Adrenal gland (tissue), 12 donors: ENCODE data around the gene TMEM213. TPM values are rescaled to one million over a fixed set of nuclear protein-coding genes. Genes with fewer than 3 reads are reported as not detected.

Source experiments
- DNase-seq, 7 donors: peaks; one replicate each; pipeline ENCODE4 v3.0.0-alpha.2; 2019 to 2020
- H3K27ac ChIP-seq, 5 donors: fragments of 200-600 bp; sonication (generic) in 4 of 5; 1 replicate in 3 of 5; 2 replicates in 2 of 5; pipeline versions ENCODE4 v1.5.1 to v1.8.0; 2016 to 2020; ENCODE audit warnings: mild to moderate bottlenecking in 1 of 5
- H3K27me3 ChIP-seq: fragments of 200-600 bp; 2 replicates; pipeline ENCODE4 v1.8.0; 2021
- H3K36me3 ChIP-seq, 2 donors: fragments of 200-600 bp; replicated peaks in 1 of 2; 1 replicate in 1 of 2; 2 replicates in 1 of 2; pipeline versions ENCODE4 v1.5.1 to v1.8.0; 2018 to 2022
- H3K4me1 ChIP-seq, 2 donors: fragments of 200-600 bp; replicated peaks in 1 of 2; 1 replicate in 1 of 2; 2 replicates in 1 of 2; pipeline versions ENCODE4 v1.5.1 to v1.8.0; 2018 to 2021
- H3K4me3 ChIP-seq, 4 donors: fragments of 200-600 bp; sonication (generic) in 3 of 4; one replicate each; pipeline ENCODE4 v1.5.1; 2016 to 2018
- H3K9me3 ChIP-seq, 3 donors: fragments of 200-600 bp; sonication (generic) in 1 of 3; replicated peaks in 1 of 3; 1 replicate in 2 of 3; 2 replicates in 1 of 3; pipeline versions ENCODE4 v1.5.1 to v1.8.0; 2016 to 2021
- CTCF ChIP-seq, 6 experiments: fragments of 450-650 bp in 4 of 6; fragments of 200-600 bp in 2 of 6; sonication (generic) in 1 of 6; IDR thresholded peaks; 1 replicate in 5 of 6; 2 replicates in 1 of 6; pipeline versions ENCODE4 v1.5.1 to v1.8.0; 2016 to 2021; ENCODE audit warnings: antibody characterized with exemption in 6 of 6, mild to moderate bottlenecking in 2 of 6, moderate library complexity in 1 of 6
- POLR2A ChIP-seq, 2 donors: fragments of 450-650 bp; IDR thresholded peaks; one replicate each; pipeline ENCODE4 v1.6.1; 2017; ENCODE audit warnings: antibody characterized with exemption in 2 of 2, mild to moderate bottlenecking in 2 of 2, moderate library complexity in 1 of 2
- WGBS, 4 donors: extraction: QIAGEN DNeasy Blood & Tissue Kit in 2 of 4; methylation state at CpG; one replicate each; pipeline versions ENCODE4 v1.1.5 to v1.1.7; 2013 to 2017; 5-methylcytosine and 5-hydroxymethylcytosine counted together
- intact Hi-C, 2 donors: fragments of 100-400 bp; cut with DNase I; formaldehyde crosslinking; loops; one replicate each; pipeline versions ENCODE4 v1.14.1 to v1.15.0; 2022 to 2023
- polyA plus RNA-seq, 3 donors: library from polyadenylated mRNA; stranded (reverse); fragments of 200-250 nt in 2 of 3; fragments of 350-450 nt in 1 of 3; fragmentation: Illumina TruSeq in 1 of 3; extraction: RNeasy Lipid Tissue Mini Kit (QIAGEN cat#74804) in 1 of 3; gene quantifications; one replicate each; pipeline ENCODE4 v1.2.3, GENCODE V29; 2013 to 2014
- total RNA-seq, 9 donors: library from RNA; depleted of rRNA in 4 of 9; stranded (reverse); fragments of >200 nt in 4 of 9; fragments of 120-200 nt in 1 of 9; fragmentation: NEBNext Ultra II Directional in 1 of 9; extraction: Animal tissue kit (Norgen Biotek cat#: 25700) in 1 of 9; gene quantifications; one replicate each; pipeline versions ENCODE4 v1.1.0 to v1.2.4, GENCODE V29; 2013 to 2023
- donor health status: healthy with polysubstance abuse.
- donor health status: Bipolar disorder and iron deficiency.
- donor health status: DM: yes; HTN: yes; CAD: no.
- donor health status: DM: no; HTN: no; CAD: no.
- donor health status: DM: no; HTN: no; CAD: no.
- donor health status: DM: yes; HTN: yes; CAD: no.

The TMEM213 gene
- total and polyA plus RNA-seq, 12 donors, result not detected

- Histone ChIP-seq H3K27me3 (no peaks in the 10 kb centered on the region), H3K4me1 (no peaks in the 10 kb centered on the region), H3K36me3 (no peaks in the 10 kb centered on the region), H3K9me3 (no peaks in the 10 kb centered on the region), H3K4me3 (no peak overlapping the region), H3K27ac (no peak overlapping the region)
- intact Hi-C loops, result no loop called here
- TF ChIP-seq CTCF (IDR thresholded peaks at IDR 0.05) (no peak), POLR2A (IDR thresholded peaks at IDR 0.05) (no peak)
- no peak for DNase-seq
- WGBS, 4 donors, result 92 to 96% (median 94%) methylated on average over 5 of the region's 5 CpGs
Measured at GRCh38 chr7:138854115-138854645, 56.4 kb downstream of the TMEM213 start.

- no peaks in the 10 kb centered on the region for H3K36me3 ChIP-seq
- H3K4me1 ChIP-seq, result no peaks in the 10 kb centered on the region
- H3K27ac ChIP-seq, result no peak overlapping the region
- no peak for TF ChIP-seq POLR2A (IDR thresholded peaks at IDR 0.05)
- no peak for TF ChIP-seq CTCF (IDR thresholded peaks at IDR 0.05)
- no peaks in the 10 kb centered on the region for H3K9me3 ChIP-seq
- no peaks in the 10 kb centered on the region for H3K27me3 ChIP-seq
- intact Hi-C loops, result no loop called here
- no peak overlapping the region for H3K4me3 ChIP-seq
- no peak for DNase-seq
Measured at GRCh38 chr7:138857728-138858127, 59.9 kb downstream of the TMEM213 start.

- intact Hi-C loops, result no loop called here
- DNase-seq, result peak in 1 of 7 donors; percentile 28
- WGBS, 4 donors, result 92 to 98% (median 95%) methylated on average over 16 of the region's 16 CpGs
Measured at GRCh38 chr7:138861051-138861450, 63.3 kb downstream of the TMEM213 start.

GRCh38 chr7:138863931-138864330 lies 66.1 kb downstream of the TMEM213 start:
- WGBS, 4 donors, result 90 to 98% (median 97%) methylated on average over 9 of the region's 9 CpGs

More at GRCh38 chr7:138861051-138861450, 63.3 kb downstream of the TMEM213 start:
- TF ChIP-seq CTCF (IDR thresholded peaks at IDR 0.05), result no peak
- TF ChIP-seq POLR2A (IDR thresholded peaks at IDR 0.05), result no peak
- Histone ChIP-seq H3K4me1 (no peaks in the 10 kb centered on the region), H3K27ac (no peak overlapping the region), H3K9me3 (no peaks in the 10 kb centered on the region), H3K4me3 (no peak overlapping the region), H3K27me3 (no peaks in the 10 kb centered on the region), H3K36me3 (no peaks in the 10 kb centered on the region)

More at GRCh38 chr7:138863931-138864330, 66.1 kb downstream of the TMEM213 start:
- DNase-seq, result peak in 1 of 7 donors; percentile 15
- H3K27ac ChIP-seq, result no peak overlapping the region
- H3K36me3 ChIP-seq, result no peaks in the 10 kb centered on the region
- intact Hi-C loops, result no loop called here
- no peak overlapping the region for H3K4me3 ChIP-seq
- H3K27me3 ChIP-seq, result no peaks in the 10 kb centered on the region
- no peaks in the 10 kb centered on the region for H3K9me3 ChIP-seq
- no peaks in the 10 kb centered on the region for H3K4me1 ChIP-seq
- TF ChIP-seq POLR2A (IDR thresholded peaks at IDR 0.05), result no peak
- no peak for TF ChIP-seq CTCF (IDR thresholded peaks at IDR 0.05)
